HepG2 (cell line): Measurements from ENCODE around the gene FUBP3. TPM values are rescaled to one million over a fixed set of nuclear protein-coding genes. Genes with fewer than 3 reads are reported as not detected.

Source experiments
- ATAC-seq: fragments of 200-7000 bp; cut with Tn5 transposase; 3 replicates; pipeline ENCODE4 v1.9.1; 2020; ENCODE audit warnings: mild to moderate bottlenecking, moderate library complexity
- BruUV-seq: library from RNA; stranded (reverse); fragments of 400-500 nt; replicated peaks from 2 replicates; lab custom pipeline; 2021; lab: Mats Ljungman, UMichigan
- CTCF ChIA-PET: fragments of 300-600 bp; formaldehyde crosslinking; extraction: SDS; loops from one replicate; lab custom pipeline; 2021; ENCODE audit warnings: low total read pairs, inconsistent platforms, low intra/inter-chr PET ratio; lab: Yijun Ruan, JAX
- POLR2A ChIA-PET: fragments of 350-600 bp; sonication (Branson Sonifier 250); formaldehyde crosslinking; loops from one replicate; lab custom pipeline; 2020; ENCODE audit warnings: antibody characterized with exemption, inconsistent platforms; lab: Yijun Ruan, JAX
- DNase-seq: peaks from one replicate; pipeline ENCODE4 v3.0.0-alpha.2; 2015; ENCODE audit warnings: low spot score
- FAIRE-seq: peaks from 3 replicates; lab custom pipeline; 2011; peaks lifted over from hg19 to GRCh38; lab: Jason Lieb, UNC
- H2AFZ ChIP-seq: one replicate; pipeline ENCODE4 v1.6.1; 2011; ENCODE audit warnings: low read length, inconsistent platforms
- H3K27ac ChIP-seq: fragments of 300-600 bp; 3 replicates; pipeline ENCODE4 v1.8.0; 2011; ENCODE audit warnings: mixed run types, mild to moderate bottlenecking, mixed read lengths, low read length, inconsistent platforms; ENCODE audit not compliant: insufficient read depth; ENCODE audit errors: extremely low read length
- H3K27me3 ChIP-seq, 2 experiments: fragments of 200-600 bp in 1 of 2; 2 replicates in 1 of 2; 3 replicates in 1 of 2; pipeline versions ENCODE4 v1.6.0 to v1.8.0; 2011; ENCODE audit warnings: low read length in 2 of 2, mild to moderate bottlenecking in 2 of 2, moderate library complexity in 2 of 2, inconsistent platforms in 1 of 2; ENCODE audit not compliant: insufficient read depth in 2 of 2, control insufficient read depth in 1 of 2
- H3K36me3 ChIP-seq, 2 experiments: fragments of 200-600 bp in 1 of 2; replicated peaks in 1 of 2; 2 replicates in 1 of 2; 3 replicates in 1 of 2; pipeline versions ENCODE4 v1.5.1 to v1.8.0; 2011; ENCODE audit warnings: low read length in 2 of 2, inconsistent platforms in 1 of 2; ENCODE audit not compliant: insufficient read depth in 2 of 2, control insufficient read depth in 1 of 2
- H3K4me1 ChIP-seq: 2 replicates; pipeline ENCODE4 v1.5.1; 2012; ENCODE audit warnings: low read length, inconsistent platforms; ENCODE audit not compliant: insufficient read depth
- H3K4me2 ChIP-seq: 2 replicates; pipeline ENCODE4 v1.6.0; 2011; ENCODE audit warnings: low read depth, low read length, inconsistent platforms
- H3K4me3 ChIP-seq, 3 experiments: fragments of 200-600 bp in 1 of 3; sonication (generic), shearing (Covaris generic) in 1 of 3; replicated peaks in 1 of 3; 2 replicates each; pipeline ENCODE4 v1.5.1; 2011 to 2016; ENCODE audit warnings: low read length in 3 of 3, inconsistent platforms in 2 of 3, low read depth in 2 of 3, mild to moderate bottlenecking in 2 of 3, control low read depth in 1 of 3, mixed read lengths in 1 of 3; ENCODE audit not compliant: insufficient read depth in 1 of 3
- H3K79me2 ChIP-seq: one replicate; pipeline ENCODE4 v1.6.1; 2011; ENCODE audit warnings: low read length, inconsistent platforms; ENCODE audit not compliant: insufficient read depth
- H3K9ac ChIP-seq: 2 replicates; pipeline ENCODE4 v1.6.0; 2011; ENCODE audit warnings: mild to moderate bottlenecking, low read depth, low read length, inconsistent platforms; ENCODE audit not compliant: insufficient read depth
- H3K9me3 ChIP-seq: 2 replicates; pipeline ENCODE4 v1.5.1; 2012; ENCODE audit warnings: mild to moderate bottlenecking, low read length
- H4K20me1 ChIP-seq: 2 replicates; pipeline ENCODE4 v1.6.0; 2011; ENCODE audit warnings: inconsistent platforms, mild to moderate bottlenecking, low read length, moderate library complexity; ENCODE audit not compliant: insufficient read depth
- GABPB1 ChIP-seq: IDR thresholded peaks from 2 replicates; pipeline ENCODE4 v1.6.1; 2016; ENCODE audit warnings: mild to moderate bottlenecking, missing genetic modification reagents, moderate library complexity, missing compliant biosample characterization
- GATA4 ChIP-seq: sonication (generic); IDR thresholded peaks from 2 replicates; pipeline ENCODE4 v1.6.1; 2016; ENCODE audit warnings: antibody characterized with exemption, low read depth, borderline replicate concordance
- GFI1 ChIP-seq: sonication (generic); formaldehyde crosslinking; IDR thresholded peaks from 2 replicates; pipeline ENCODE4 v1.5.0; 2020; ENCODE audit warnings: missing genetic modification reagents, mild to moderate bottlenecking, borderline replicate concordance
- GTF3A ChIP-seq: sonication (generic); formaldehyde crosslinking; conservative IDR thresholded peaks from 2 replicates; pipeline ENCODE4 v1.4.0; 2020; ENCODE audit warnings: mild to moderate bottlenecking, missing genetic modification reagents
- SP1 ChIP-seq, 2 experiments: fragments of 450-650 bp in 1 of 2; sonication (generic) in 1 of 2; formaldehyde crosslinking in 1 of 2; IDR thresholded peaks; 2 replicates each; pipeline versions ENCODE4 v1.4.0 to v1.6.1; 2016 to 2020; ENCODE audit warnings: missing genetic modification reagents in 1 of 2
- THRA ChIP-seq: sonication (generic); formaldehyde crosslinking; IDR thresholded peaks from 2 replicates; pipeline ENCODE4 v1.4.0; 2020; ENCODE audit warnings: missing genetic modification reagents, borderline replicate concordance
- ZNF326 ChIP-seq: sonication (generic); formaldehyde crosslinking; IDR thresholded peaks from 2 replicates; pipeline ENCODE4 v1.4.0; 2020; ENCODE audit warnings: missing genetic modification reagents, borderline replicate concordance
- ZNF512 ChIP-seq: sonication (generic); formaldehyde crosslinking; IDR thresholded peaks from 2 replicates; pipeline ENCODE4 v1.4.0; 2020; ENCODE audit warnings: mild to moderate bottlenecking, missing genetic modification reagents
- WGBS: methylation state at CpG from one replicate; pipeline ENCODE4 v1.1.6; 2017; ENCODE audit warnings: low lambda C conversion rate; 5-methylcytosine and 5-hydroxymethylcytosine counted together
- in situ Hi-C: cut with HindIII; loops from 2 replicates; pipeline ENCODE4 v1.10.0; 2017; ENCODE audit warnings: low pct_unique_long_range_greater_than_20kb; ENCODE audit not compliant: extremely low pct_ligation_motif_present
- intact Hi-C: fragments of 100-400 bp; cut with micrococcal nuclease; formaldehyde crosslinking; loops from one replicate; pipeline ENCODE4 v1.10.0; 2022; ENCODE audit not compliant: unreplicated experiment
- polyA plus RNA-seq, 8 experiments: library from polyadenylated mRNA; depleted of rRNA in 3 of 8; stranded (reverse) in 7 of 8; unstranded in 1 of 8; fragments of >200 nt; fragmentation: Illumina TruSeq in 4 of 8; extraction: Trizol in 4 of 8; gene quantifications; 2 replicates each; pipeline versions ENCODE4 v1.2.1 to v1.2.3, GENCODE V29; 2011 to 2016; ENCODE audit warnings: low read depth in 4 of 8, missing spikeins in 1 of 8, mixed read lengths in 1 of 8; ENCODE audit not compliant: insufficient read depth in 1 of 8
- total RNA-seq, 5 experiments: library from RNA; depleted of rRNA; stranded (reverse); fragments of >200 nt; fragmentation: Illumina TruSeq; extraction: Trizol; gene quantifications; 2 replicates each; pipeline ENCODE4 v1.2.3, GENCODE V29; 2016; ENCODE audit warnings: low read depth in 1 of 5
- TF ChIP-seq, protein P1 (sequence below): sonication (generic); formaldehyde crosslinking; IDR thresholded peaks from 2 replicates; pipeline ENCODE4 v1.8.1; 2023; ENCODE audit warnings: mild to moderate bottlenecking, moderate library complexity, missing genetic modification reagents

The FUBP3 gene
- total and polyA plus RNA-seq, 2 of the 13 experiments (the other 11 are each of a cell fraction or from before 2014, with no cell fraction given): 28.7 to 40.0 TPM

DNA sequence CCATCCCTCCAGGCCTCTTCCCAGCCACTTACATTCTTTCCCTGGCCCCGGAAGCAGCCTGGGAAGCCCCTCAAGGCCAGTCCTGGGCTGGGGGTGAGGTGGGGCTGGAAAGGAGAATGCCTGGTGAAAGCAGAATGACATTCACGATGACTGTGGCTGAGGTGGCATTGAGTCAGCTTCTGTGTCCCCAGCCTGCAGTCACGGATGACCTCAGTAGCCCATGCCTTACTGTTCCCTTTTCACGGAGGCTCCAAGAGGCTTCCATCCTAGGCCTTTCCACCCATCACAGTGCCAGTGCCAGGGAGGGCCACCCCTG, 87.7 kb downstream of the FUBP3 start:
- H3K9me3 ChIP-seq: no peaks in the 10 kb centered on the region
- intact Hi-C loops (no loop called here), in situ Hi-C loops (no loop called here)
- FAIRE-seq (no peak), ATAC-seq (no peak), DNase-seq (no peak)
- TF ChIP-seq SP1 (IDR thresholded peaks at IDR 0.05): no peak
- no peak for TF ChIP-seq SP1 (CRISPR knock-in tag; IDR thresholded peaks at IDR 0.05)
- TF ChIP-seq GFI1 (CRISPR knock-in tag): no peak
- TF ChIP-seq ZNF326 (CRISPR knock-in tag): no peak
- TF ChIP-seq ZNF512: no peak
- TF ChIP-seq, protein P1, sequence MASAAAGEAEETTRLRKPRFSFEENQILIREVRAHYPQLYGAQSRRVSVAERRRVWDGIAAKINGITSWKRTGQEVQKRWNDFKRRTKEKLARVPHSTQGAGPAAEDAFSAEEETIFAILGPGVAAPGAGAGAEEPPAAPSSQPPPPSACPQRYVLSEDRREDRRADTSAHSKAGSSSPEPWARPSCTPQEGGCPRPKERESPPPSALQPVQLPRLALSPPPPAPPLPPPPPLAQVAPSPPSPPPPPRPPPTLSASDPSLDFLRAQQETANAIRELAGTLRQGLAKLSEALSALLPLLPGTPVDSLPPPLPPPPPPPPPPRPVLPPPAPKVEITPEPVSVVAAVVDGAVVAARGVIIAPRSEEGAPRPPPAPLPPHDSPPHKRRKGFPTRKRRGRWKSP (CRISPR knock-in tag): no peak
- TF ChIP-seq GTF3A (CRISPR knock-in tag): no peak
- TF ChIP-seq GATA4: no peak
- no peak for TF ChIP-seq GABPB1 (CRISPR knock-in tag)
- TF ChIP-seq THRA (CRISPR knock-in tag): no peak
- H3K4me2 ChIP-seq: no peak overlapping the region
- H3K9ac ChIP-seq: no peak overlapping the region
- ChIA-PET CTCF (no interaction called here), POLR2A (no interaction called here)
- no TSS peak for BruUV-seq
- H3K4me1 ChIP-seq: peaks cover 10% of the 10 kb centered on the region; the same call in 1 of the 2 replicates
- H3K79me2 ChIP-seq: no peaks in the 10 kb centered on the region
- H3K27ac ChIP-seq: no peak overlapping the region
- H3K4me3 ChIP-seq: no peak overlapping the region
- no peaks in the 10 kb centered on the region for H3K36me3 ChIP-seq
- H4K20me1 ChIP-seq: no peaks in the 10 kb centered on the region
- H2AFZ ChIP-seq: no peak overlapping the region
- WGBS: 7% methylated on average over 2 of the region's 4 CpGs
- H3K27me3 ChIP-seq: peaks cover 25 to 78% of the 10 kb centered on the region in 2 experiments
